Measurements from ENCODE around the gene PIP4K2C.
A peak's percentile ranks its signal among the peaks of the same experiment; 100 is the strongest.

PIP4K2C gene

DNA sequence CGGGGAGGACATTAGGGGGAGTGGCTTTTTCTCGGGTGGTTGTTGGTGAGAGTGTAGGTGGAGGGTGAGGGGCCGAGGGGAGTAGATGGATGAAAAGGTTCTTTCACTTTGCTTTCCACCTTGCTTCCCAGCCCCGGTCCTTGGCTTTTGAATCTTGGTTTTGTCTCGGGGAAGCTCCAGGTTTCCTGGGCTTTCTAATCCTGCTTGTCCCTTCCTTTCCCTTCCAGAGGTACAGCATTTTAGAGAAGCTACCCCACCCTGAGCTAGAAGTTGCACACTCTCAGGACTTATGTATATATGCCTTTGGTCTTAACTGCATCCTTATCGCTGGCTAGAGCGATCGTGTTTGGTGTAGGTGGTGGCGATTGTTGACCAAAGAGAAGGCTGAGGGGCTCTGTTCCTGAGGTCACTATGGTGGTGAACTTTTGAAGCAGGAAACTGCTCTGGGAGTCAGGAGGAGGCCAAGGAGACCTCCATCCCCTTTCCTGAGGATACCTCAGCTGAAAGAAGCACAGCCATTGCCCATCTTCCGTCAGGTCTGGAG, 862 bp downstream of the PIP4K2C start:
- Histone ChIP-seq H3K9me2 (replicated peaks; ENCODE audit: insufficient read depth, low read length) (no peaks in the 10 kb centered on the region), H4K20me1 (ENCODE audit: low read depth, low read length) (no peaks in the 10 kb centered on the region), H3K4me3 (ENCODE audit: insufficient read depth, low read length, poor library complexity, severe bottlenecking) (peak overlapping the region; percentile 90), H3K27me3 (ENCODE audit: low read length) (no peaks in the 10 kb centered on the region), H3K27ac (ENCODE audit: low read depth, low read length) (no peak overlapping the region), H3F3A (ENCODE audit: insufficient read depth) (no peaks in the 10 kb centered on the region), H3K36me3 (ENCODE audit: low read length) (no peaks in the 10 kb centered on the region; the same call in 1 of the 2 replicates), H2AFZ (ENCODE audit: low read depth, low read length, severe bottlenecking) (peak overlapping the region; percentile 97), H3K4me2 (ENCODE audit: low read depth, low read length, poor library complexity, severe bottlenecking) (peak overlapping the region; percentile 97), H3K9ac (ENCODE audit: low read length) (peak overlapping the region; percentile 82), H3K79me2 (ENCODE audit: insufficient read depth, low read length) (peaks cover 17% of the 10 kb centered on the region), H3K9me3 (ENCODE audit: insufficient read depth, low read length) (no peaks in the 10 kb centered on the region)
- TF ChIP-seq, protein P1, sequence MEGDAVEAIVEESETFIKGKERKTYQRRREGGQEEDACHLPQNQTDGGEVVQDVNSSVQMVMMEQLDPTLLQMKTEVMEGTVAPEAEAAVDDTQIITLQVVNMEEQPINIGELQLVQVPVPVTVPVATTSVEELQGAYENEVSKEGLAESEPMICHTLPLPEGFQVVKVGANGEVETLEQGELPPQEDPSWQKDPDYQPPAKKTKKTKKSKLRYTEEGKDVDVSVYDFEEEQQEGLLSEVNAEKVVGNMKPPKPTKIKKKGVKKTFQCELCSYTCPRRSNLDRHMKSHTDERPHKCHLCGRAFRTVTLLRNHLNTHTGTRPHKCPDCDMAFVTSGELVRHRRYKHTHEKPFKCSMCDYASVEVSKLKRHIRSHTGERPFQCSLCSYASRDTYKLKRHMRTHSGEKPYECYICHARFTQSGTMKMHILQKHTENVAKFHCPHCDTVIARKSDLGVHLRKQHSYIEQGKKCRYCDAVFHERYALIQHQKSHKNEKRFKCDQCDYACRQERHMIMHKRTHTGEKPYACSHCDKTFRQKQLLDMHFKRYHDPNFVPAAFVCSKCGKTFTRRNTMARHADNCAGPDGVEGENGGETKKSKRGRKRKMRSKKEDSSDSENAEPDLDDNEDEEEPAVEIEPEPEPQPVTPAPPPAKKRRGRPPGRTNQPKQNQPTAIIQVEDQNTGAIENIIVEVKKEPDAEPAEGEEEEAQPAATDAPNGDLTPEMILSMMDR (IDR thresholded peaks at IDR 0.05; ENCODE audit: insufficient read depth, low read length, poor library complexity, severe bottlenecking): no peak
- TF ChIP-seq EZH2phosphoT487 (conservative IDR thresholded peaks at IDR 0.05; ENCODE audit: low read length): no peak

DNA sequence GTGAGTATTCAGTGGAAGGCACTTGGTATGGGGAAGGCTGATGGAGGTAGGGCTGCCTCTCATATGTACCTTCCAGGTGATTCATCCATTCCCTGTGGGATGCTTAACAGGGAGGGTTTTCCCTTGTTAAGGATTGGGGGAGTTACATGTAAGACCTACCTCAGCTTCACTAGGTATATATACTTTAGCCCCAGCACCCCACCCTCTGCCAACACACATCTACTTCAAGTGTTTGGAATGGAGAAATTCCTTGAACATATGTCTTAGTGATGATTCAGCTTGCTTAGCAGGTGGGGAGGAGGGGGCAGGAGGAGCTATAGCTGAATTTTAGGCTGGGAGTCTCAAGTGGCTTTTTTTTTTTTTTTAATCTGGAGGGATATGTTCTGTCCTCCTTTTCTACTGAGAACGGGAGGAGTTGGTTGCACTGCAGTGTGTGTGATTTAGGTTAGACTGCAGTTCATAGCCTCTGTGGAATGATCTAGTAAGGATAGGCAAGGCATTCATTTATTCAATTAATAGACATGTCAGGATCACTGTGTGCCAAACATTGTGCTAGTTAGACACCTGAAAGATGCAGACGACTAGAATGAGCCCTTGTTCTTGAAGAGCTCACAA, 1.7 kb downstream of the PIP4K2C start:
- no peak overlapping the region for H3K4me3 ChIP-seq (ENCODE audit: insufficient read depth, low read length, poor library complexity, severe bottlenecking)
- H3F3A ChIP-seq (ENCODE audit: insufficient read depth): no peaks in the 10 kb centered on the region
- no peaks in the 10 kb centered on the region for H3K27me3 ChIP-seq (ENCODE audit: low read length)
- no peaks in the 10 kb centered on the region for H3K9me2 ChIP-seq (replicated peaks; ENCODE audit: insufficient read depth, low read length)
- H3K27ac ChIP-seq (ENCODE audit: low read depth, low read length): no peak overlapping the region
- no peaks in the 10 kb centered on the region; the same call in 1 of the 2 replicates for H3K36me3 ChIP-seq (ENCODE audit: low read length)
- peaks cover 17% of the 10 kb centered on the region for H3K79me2 ChIP-seq (ENCODE audit: insufficient read depth, low read length)
- no peak overlapping the region; the same call in 1 of the 2 replicates for H3K9ac ChIP-seq (ENCODE audit: low read length)
- no peaks in the 10 kb centered on the region for H3K9me3 ChIP-seq (ENCODE audit: insufficient read depth, low read length)
- TF ChIP-seq EZH2phosphoT487 (conservative IDR thresholded peaks at IDR 0.05; ENCODE audit: low read length): no peak
- TF ChIP-seq, protein P1 (IDR thresholded peaks at IDR 0.05; ENCODE audit: insufficient read depth, low read length, poor library complexity, severe bottlenecking): no peak
- no peak overlapping the region for H2AFZ ChIP-seq (ENCODE audit: low read depth, low read length, severe bottlenecking)
- H4K20me1 ChIP-seq (ENCODE audit: low read depth, low read length): no peaks in the 10 kb centered on the region
- peak overlapping the region; percentile 97 for H3K4me2 ChIP-seq (ENCODE audit: low read depth, low read length, poor library complexity, severe bottlenecking)

DNA sequence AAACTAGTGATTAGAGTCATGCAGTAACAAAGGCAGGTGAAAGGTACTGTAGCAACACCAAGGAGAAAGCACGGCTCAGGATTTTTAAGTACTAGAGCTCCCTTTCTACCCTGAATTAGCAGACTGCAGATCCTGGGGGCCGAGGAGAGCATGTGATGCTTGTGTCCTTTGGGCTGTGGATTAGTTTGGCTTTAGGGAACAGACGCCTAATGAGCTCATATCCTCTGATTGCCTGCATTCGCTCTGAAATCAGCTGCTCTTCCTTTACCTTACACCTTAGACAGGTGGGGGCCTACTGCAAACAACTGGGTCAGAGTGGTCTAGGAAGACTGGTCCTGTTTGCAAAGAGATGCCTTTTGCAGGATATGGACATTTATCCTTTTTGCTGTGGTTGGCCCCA, 2.2 kb downstream of the PIP4K2C start:
- Histone ChIP-seq H3K9me2 (replicated peaks; ENCODE audit: insufficient read depth, low read length) (no peaks in the 10 kb centered on the region), H3K27ac (ENCODE audit: low read depth, low read length) (no peak overlapping the region), H2AFZ (ENCODE audit: low read depth, low read length, severe bottlenecking) (no peak overlapping the region), H4K20me1 (ENCODE audit: low read depth, low read length) (no peaks in the 10 kb centered on the region), H3K36me3 (ENCODE audit: low read length) (no peaks in the 10 kb centered on the region; the same call in 1 of the 2 replicates), H3K79me2 (ENCODE audit: insufficient read depth, low read length) (peaks cover 17% of the 10 kb centered on the region), H3K4me3 (ENCODE audit: insufficient read depth, low read length, poor library complexity, severe bottlenecking) (no peak overlapping the region), H3K27me3 (ENCODE audit: low read length) (no peaks in the 10 kb centered on the region), H3F3A (ENCODE audit: insufficient read depth) (no peaks in the 10 kb centered on the region), H3K9ac (ENCODE audit: low read length) (no peak overlapping the region), H3K9me3 (ENCODE audit: insufficient read depth, low read length) (no peaks in the 10 kb centered on the region), H3K4me2 (ENCODE audit: low read depth, low read length, poor library complexity, severe bottlenecking) (peak overlapping the region; percentile 97)
- no peak for TF ChIP-seq EZH2phosphoT487 (conservative IDR thresholded peaks at IDR 0.05; ENCODE audit: low read length)
- TF ChIP-seq, protein P1 (IDR thresholded peaks at IDR 0.05; ENCODE audit: insufficient read depth, low read length, poor library complexity, severe bottlenecking): no peak
